Prostate gland (tissue), 2 donors: ENCODE measurements around the gene PEX5. TPM values are rescaled to one million over a fixed set of nuclear protein-coding genes. Genes with fewer than 3 reads are reported as not detected.
A peak's percentile ranks its signal among the peaks of the same experiment; 100 is the strongest.

ENCODE experiments used
- DNase-seq: peaks from one replicate; pipeline ENCODE4 v3.0.0-alpha.2; 2019; ENCODE audit warnings: low spot score
- H3K27ac ChIP-seq, 2 donors: fragments of 200-600 bp; sonication (generic); 2 replicates each; pipeline ENCODE4 v1.5.1; 2017 to 2019
- H3K27me3 ChIP-seq: fragments of 200-600 bp; sonication (generic); replicated peaks from 2 replicates; pipeline ENCODE4 v1.5.1; 2019; ENCODE audit not compliant: insufficient read depth
- H3K36me3 ChIP-seq, 2 donors: fragments of 200-600 bp; sonication (generic); 1 replicate in 1 of 2; 2 replicates in 1 of 2; pipeline versions ENCODE4 v1.5.1 to v1.8.1; 2017 to 2019
- H3K4me1 ChIP-seq: fragments of 200-600 bp; sonication (generic); replicated peaks from 2 replicates; pipeline ENCODE4 v1.5.1; 2019
- H3K4me3 ChIP-seq, 2 donors: fragments of 200-600 bp; sonication (generic); 2 replicates each; pipeline ENCODE4 v1.5.1; 2017 to 2019
- H3K9me3 ChIP-seq: fragments of 200-600 bp; sonication (generic); 2 replicates; pipeline ENCODE4 v1.5.1; 2017
- CTCF ChIP-seq, 4 experiments: fragments of 200-600 bp in 2 of 4; fragments of 450-650 bp in 2 of 4; sonication (generic) in 2 of 4; IDR thresholded peaks; 1 replicate in 3 of 4; 2 replicates in 1 of 4; pipeline ENCODE4 v1.5.1; 2016 to 2019; ENCODE audit warnings: antibody characterized with exemption in 4 of 4, mild to moderate bottlenecking in 2 of 4, moderate library complexity in 2 of 4
- POLR2A ChIP-seq: fragments of 450-650 bp; IDR thresholded peaks from one replicate; pipeline ENCODE4 v1.6.1; 2016; ENCODE audit warnings: antibody characterized with exemption, mild to moderate bottlenecking
- POLR2AphosphoS5 ChIP-seq: sonication (generic); formaldehyde crosslinking; IDR thresholded peaks from one replicate; pipeline ENCODE4 v1.6.1; 2017; ENCODE audit warnings: antibody characterized with exemption
- WGBS: methylation state at CpG from one replicate; pipeline ENCODE4 v1.1.5; 2018; 5-methylcytosine and 5-hydroxymethylcytosine counted together
- intact Hi-C: fragments of 100-400 bp; cut with DNase I; formaldehyde crosslinking; loops from one replicate; pipeline ENCODE4 v1.14.2; 2022
- total RNA-seq, 2 donors: library from RNA; depleted of rRNA; stranded (reverse); fragments of >200 nt; gene quantifications; one replicate each; pipeline ENCODE4 v1.1.0, GENCODE V29; 2016

Gene PEX5
- total RNA-seq, 2 donors from 2014 or later = 26.2 to 78.6 TPM

GRCh38 chr12:7219599-7220243 lies 30.2 kb downstream of the PEX5 start:
- no peak for TF ChIP-seq POLR2A
- peak; percentile 62 to 90 (median 82) for TF ChIP-seq CTCF (IDR thresholded peaks at IDR 0.05)
- Histone ChIP-seq H3K27ac (no peak overlapping the region), H3K4me1 (no peaks in the 10 kb centered on the region), H3K27me3 (no peaks in the 10 kb centered on the region), H3K36me3 (no peaks in the 10 kb centered on the region), H3K4me3 (no peak overlapping the region), H3K9me3 (no peaks in the 10 kb centered on the region)
- intact Hi-C loops = loop anchor here (1.0 kb wide), 1 partner anchor 419 kb away; no protein-coding TSS in a partner anchor
- DNase-seq = peak; percentile 71
- WGBS = 24% methylated on average over 3 of the region's 3 CpGs

- TF ChIP-seq POLR2AphosphoS5 = no peak
- no peak for TF ChIP-seq POLR2A
- TF ChIP-seq CTCF (IDR thresholded peaks at IDR 0.05) = no peak
- intact Hi-C loops = no loop called here
- Histone ChIP-seq H3K27ac (no peak overlapping the region), H3K4me3 (no peak overlapping the region), H3K4me1 (no peaks in the 10 kb centered on the region), H3K27me3 (no peaks in the 10 kb centered on the region), H3K9me3 (no peaks in the 10 kb centered on the region), H3K36me3 (no peaks in the 10 kb centered on the region)
- WGBS = 82% methylated on average over 1 of the region's 1 CpG
- DNase-seq = no peak
Observed at GRCh38 chr12:7221486-7221885, 32.0 kb downstream of the PEX5 start.

- DNase-seq = no peak
- WGBS = 80% methylated on average over 2 of the region's 2 CpGs
- Histone ChIP-seq H3K27ac (no peak overlapping the region), H3K4me3 (no peak overlapping the region), H3K27me3 (no peaks in the 10 kb centered on the region), H3K9me3 (no peaks in the 10 kb centered on the region), H3K36me3 (no peaks in the 10 kb centered on the region), H3K4me1 (no peaks in the 10 kb centered on the region)
- intact Hi-C loops = no loop called here
- TF ChIP-seq POLR2A (no peak), CTCF (IDR thresholded peaks at IDR 0.05) (no peak), POLR2AphosphoS5 (no peak)
Observed at GRCh38 chr12:7229741-7230140, 40.3 kb downstream of the PEX5 start.

- H3K4me3 ChIP-seq = no peak overlapping the region
- H3K36me3 ChIP-seq = no peaks in the 10 kb centered on the region
- no peaks in the 10 kb centered on the region for H3K9me3 ChIP-seq
- intact Hi-C loops = no loop called here
- DNase-seq = no peak
- H3K27ac ChIP-seq = no peak overlapping the region
- TF ChIP-seq CTCF (IDR thresholded peaks at IDR 0.05) (no peak), POLR2A (no peak), POLR2AphosphoS5 (no peak)
- 93% methylated on average over 3 of the region's 3 CpGs for WGBS
- no peaks in the 10 kb centered on the region for H3K27me3 ChIP-seq
- H3K4me1 ChIP-seq = no peaks in the 10 kb centered on the region
Observed at GRCh38 chr12:7241404-7242005, 52.0 kb downstream of the PEX5 start.
